HG02981 (cell line): ENCODE data around the gene MPPED2.

Experiments used
- ATAC-seq: cut with Tn5 transposase; IDR thresholded peaks from one replicate; pipeline ENCODE4 v1.9.1; 2021; ENCODE audit warnings: mild to moderate bottlenecking, moderate library complexity; ENCODE audit not compliant: unreplicated experiment

Gene MPPED2

GRCh38 chr11:30423886-30424285 lies 162.3 kb downstream of the MPPED2 start:
- no peak for ATAC-seq

DNA sequence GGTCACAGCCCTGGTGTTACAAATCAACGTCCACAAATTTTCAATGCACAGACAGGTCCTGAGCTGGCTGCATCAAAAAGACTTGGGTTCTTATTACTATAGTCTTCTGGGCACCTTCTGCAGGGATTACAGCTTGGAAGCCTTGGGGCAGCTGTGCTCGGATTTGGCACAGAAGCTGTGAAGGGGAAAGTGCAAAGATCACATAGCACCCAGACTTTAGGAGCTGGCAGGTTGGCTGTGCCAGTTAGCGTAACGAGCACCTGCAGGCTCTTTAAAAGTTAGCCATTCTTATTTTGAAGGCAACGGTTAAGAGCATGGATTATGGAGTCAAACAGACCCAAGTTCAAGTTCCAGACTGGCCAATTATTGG lies 162.9 kb downstream of the MPPED2 start:
- ATAC-seq = no peak

DNA sequence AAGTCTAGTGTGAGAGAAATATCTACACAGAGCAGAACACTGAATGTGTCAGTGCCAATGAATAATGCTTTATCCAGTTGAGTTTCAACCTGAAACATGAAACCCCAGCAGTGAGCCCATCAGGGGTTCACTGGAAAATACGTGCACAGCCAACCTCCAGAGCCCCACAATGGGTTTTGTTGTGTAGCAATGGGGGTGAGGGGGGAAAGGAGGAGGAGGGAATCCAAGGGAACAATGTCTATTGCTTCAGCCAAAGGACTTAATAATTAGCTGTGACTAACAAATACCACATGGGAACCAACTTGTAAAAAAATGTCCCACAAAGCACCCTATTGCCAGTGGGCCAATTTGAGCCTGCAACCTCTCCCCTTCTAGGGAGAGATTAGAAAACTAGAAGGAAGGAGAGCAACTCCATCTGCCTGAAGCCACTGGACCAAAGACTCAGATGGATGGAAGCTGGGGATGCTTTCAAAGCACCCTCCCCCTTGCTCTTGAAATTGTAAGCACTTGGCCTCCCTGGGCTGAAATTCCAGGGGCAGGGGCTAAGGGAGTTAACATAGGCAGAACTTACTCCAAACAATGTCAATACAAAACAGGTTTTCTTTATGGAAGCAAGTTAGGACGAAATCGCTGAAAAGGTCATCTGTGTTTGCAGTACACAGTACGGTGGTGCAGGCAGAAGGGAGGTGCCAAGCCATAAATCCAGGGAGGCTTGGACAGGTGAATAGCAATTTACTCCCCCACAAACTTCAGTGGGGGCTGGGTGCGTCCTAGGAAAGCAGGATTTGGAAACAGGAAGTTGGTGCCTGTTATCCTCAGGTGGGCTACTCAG lies 163.5 kb downstream of the MPPED2 start:
- no peak for ATAC-seq

GRCh38 chr11:30420233-30420787 lies 165.8 kb downstream of the MPPED2 start:
- ATAC-seq = no peak

GRCh38 chr11:30414806-30415205 lies 171.3 kb downstream of the MPPED2 start:
- ATAC-seq = no peak

- no peak for ATAC-seq
Measured at GRCh38 chr11:30414244-30414643, 171.9 kb downstream of the MPPED2 start.

DNA sequence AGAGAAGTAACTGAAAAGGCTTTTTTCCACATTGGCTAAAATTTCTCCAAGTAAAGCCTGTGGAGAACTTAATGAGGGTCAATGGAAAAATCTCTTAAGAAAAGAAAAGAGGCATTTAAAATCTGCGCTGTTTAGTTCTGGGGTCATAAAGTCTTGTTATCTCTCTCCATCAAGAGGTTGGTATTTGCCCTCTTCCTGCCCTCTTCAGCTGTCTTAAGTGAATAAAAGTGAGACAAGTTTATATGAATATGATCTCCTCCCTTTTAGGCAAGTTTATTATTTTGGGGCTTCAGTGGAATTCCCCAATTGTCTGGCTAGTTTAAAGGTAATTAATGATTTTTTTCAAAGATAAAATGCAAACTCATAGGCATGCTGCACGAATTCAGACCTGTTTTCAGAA lies 173.6 kb downstream of the MPPED2 start:
- ATAC-seq = no peak

- no peak for ATAC-seq
Measured at GRCh38 chr11:30411383-30411782, 174.8 kb downstream of the MPPED2 start.

DNA sequence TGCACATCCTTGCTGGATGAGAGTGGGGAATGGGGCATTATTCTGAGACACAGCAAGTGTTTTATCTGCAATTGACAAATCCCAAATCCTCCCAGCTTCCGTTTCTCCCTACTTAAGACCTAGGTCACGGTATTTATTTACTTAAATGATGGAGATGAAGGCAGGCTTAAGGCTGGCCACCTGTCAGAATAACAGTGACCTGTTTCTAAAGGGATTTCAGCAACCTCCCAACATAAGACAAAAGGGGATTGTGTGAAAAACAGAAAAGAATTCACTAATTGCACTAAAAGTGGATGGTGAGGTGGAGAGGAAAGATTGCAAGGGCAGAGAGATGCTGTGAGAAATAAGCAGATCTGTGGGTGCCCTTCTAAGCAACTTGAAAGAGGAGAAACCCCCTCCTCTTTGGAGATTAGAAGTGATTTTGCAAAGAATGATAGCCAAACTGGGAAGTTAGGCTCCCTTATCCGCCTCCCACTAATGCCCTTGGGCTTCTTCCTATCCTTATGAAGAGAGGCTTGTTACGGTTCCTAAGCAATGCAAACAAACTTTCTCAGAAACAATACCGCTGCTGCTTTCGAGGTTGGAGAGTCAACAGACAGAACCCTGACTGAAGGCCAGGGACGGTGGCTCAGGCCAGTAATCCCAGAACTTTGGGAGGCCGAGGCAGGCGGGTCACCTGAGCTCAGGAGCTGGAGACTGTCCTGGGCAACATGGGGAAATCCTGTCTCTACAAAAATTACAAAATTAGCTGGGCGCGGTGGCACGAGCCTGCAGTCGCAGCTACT lies 179.0 kb downstream of the MPPED2 start:
- no peak for ATAC-seq

DNA sequence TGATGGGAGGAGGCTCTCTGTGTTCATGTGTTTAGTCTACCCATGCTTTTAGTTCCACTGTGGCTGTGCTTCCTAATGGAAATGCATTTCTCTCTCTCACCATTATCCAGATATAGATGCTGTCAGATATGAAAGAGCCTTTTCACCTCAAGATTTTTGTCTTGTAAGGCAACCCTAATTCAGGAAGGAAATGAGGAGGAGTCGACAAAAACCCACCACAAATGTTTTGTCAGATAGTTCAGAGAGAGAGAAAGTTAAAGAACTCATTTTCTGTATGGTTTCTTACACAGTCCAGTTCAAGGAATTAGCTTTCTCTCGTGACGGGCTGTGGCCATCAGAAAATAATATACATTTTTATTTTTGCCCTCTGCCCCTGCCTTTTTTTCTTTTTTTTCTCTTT lies 180.8 kb downstream of the MPPED2 start:
- no peak for ATAC-seq

- ATAC-seq = no peak
Measured at GRCh38 chr11:30404136-30404535, 182.0 kb downstream of the MPPED2 start.

DNA sequence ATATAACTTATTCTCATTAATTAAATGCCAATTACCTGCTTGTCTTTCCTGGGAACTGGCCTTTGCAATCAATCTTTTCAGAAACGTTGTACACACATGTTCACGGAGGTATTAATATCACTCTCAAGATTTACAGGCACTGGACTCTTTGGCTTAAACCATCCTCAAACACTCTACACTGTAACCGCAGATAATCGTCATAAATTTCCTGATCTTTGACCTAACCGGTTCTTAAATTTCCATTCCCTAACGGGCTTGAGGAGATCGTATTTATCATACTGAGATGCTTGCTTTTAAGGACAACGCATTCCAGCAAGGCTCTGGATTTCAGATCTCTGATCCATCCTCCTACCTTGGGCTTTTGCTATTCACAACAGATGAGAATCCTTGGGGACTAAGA lies 190.4 kb downstream of the MPPED2 start:
- ATAC-seq = no peak

- no peak for ATAC-seq
Measured at GRCh38 chr11:30393012-30393411, 193.1 kb downstream of the MPPED2 start.

- ATAC-seq = no peak
Measured at GRCh38 chr11:30392221-30392784, 193.8 kb downstream of the MPPED2 start.

- ATAC-seq = no peak
Measured at GRCh38 chr11:30388957-30389356, 197.2 kb downstream of the MPPED2 start.

DNA sequence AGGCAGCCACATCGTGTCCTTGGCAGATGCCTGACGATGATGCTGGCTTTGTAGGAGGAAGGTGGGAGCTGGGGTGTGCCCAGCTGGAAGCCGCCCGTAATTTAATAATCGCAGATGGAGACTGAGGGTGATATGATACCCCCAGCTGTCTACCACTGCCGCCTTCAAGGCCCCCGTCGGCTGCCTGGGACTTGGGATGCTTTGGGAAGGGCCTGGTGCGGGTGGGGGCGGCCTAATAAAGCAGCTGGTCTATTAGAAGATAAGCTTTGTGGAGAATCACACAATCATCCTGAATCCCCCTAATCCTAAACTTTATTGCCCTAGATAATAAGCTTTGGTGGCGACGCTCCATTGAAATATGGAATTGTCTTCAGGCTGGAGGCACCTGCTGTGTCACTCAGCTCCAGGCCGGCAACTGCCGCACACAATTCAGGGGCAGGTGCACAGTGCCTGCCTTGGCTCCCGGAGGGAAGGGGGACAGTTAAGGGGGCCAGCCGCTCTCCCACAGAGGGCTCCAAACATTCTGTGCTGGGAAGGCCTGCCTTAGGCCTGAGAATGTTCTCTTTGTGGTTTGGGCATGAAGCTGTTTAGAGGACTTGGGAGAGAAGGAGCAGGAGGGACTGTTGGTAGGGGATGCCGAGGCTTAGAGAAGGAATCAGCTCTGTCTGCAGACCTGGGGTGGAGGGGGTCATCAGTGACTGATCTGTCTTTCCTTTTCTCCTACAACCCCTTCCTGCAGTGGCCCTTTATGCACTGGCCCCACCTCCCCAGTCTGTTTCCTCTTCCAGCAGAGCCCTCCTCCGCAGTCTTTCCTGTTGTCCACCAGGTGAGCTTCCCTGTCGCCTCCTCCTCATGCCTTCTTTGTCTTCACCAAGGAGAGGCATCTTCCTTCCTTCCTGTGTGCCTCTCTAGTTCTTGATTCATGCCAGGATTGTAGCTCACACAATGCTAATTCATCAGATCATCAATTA lies 198.0 kb downstream of the MPPED2 start:
- no peak for ATAC-seq

GRCh38 chr11:30381879-30382278 lies 204.3 kb downstream of the MPPED2 start:
- no peak for ATAC-seq

GRCh38 chr11:30380846-30381245 lies 205.3 kb downstream of the MPPED2 start:
- no peak for ATAC-seq

DNA sequence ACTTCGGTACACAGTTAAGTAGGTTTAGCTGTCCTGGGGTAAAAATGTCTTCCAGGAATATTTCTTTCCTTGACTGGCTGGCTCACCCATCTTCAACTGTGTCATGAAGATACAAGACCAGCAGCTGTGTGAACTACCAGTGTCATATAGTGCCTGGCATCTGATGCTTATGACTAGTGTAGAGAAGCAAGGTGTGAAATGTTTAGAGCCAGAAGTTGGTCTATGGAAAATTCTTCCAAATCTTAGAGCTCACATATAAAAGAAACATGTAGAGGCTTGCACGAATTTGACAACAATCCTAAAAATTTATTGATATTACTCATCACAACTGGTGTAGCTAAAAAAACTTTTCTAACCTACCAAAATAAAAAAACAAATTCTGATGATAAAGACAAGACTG lies 208.8 kb downstream of the MPPED2 start:
- no peak for ATAC-seq

GRCh38 chr11:30370164-30370563 lies 216.0 kb downstream of the MPPED2 start:
- no peak for ATAC-seq
